ENCODE results near the gene SPTB.

SPTB gene

GRCh38 chr14:64745511-64746091, 134.1 kb downstream of the SPTB start:
- Histone ChIP-seq H3K4me1 (ENCODE audit: insufficient read depth, low read length) (no peaks in the 10 kb centered on the region), H3K27me3 (ENCODE audit: insufficient read depth, low read length, poor library complexity) (no peaks in the 10 kb centered on the region), H3K9me3 (ENCODE audit: insufficient read depth, low read length, severe bottlenecking) (no peaks in the 10 kb centered on the region), H3K36me3 (ENCODE audit: insufficient read depth, low read length) (no peaks in the 10 kb centered on the region), H3K4me3 (ENCODE audit: low read depth in 1 of 2, low read length in 2 of 2) (no peak overlapping the region), H3K4me2 (ENCODE audit: insufficient read depth, low read length) (no peak overlapping the region), H4K20me1 (ENCODE audit: insufficient read depth, low read length) (no peaks in the 10 kb centered on the region), H3K79me2 (ENCODE audit: insufficient read depth, low read length) (no peaks in the 10 kb centered on the region), H3K9ac (ENCODE audit: low read depth, low read length) (no peak overlapping the region), H3K27ac (ENCODE audit: low read length) (no peak overlapping the region), H2AFZ (ENCODE audit: low read depth, low read length) (no peak overlapping the region)
- ATAC-seq (ENCODE audit: insufficient read depth, low read depth): no peak
- DNase-seq: no peak
- no peak for TF ChIP-seq CTCF (IDR thresholded peaks at IDR 0.05; ENCODE audit: borderline replicate concordance, extremely low read depth, low read length, poor library complexity, severe bottlenecking)
- TF ChIP-seq EZH2 (IDR thresholded peaks at IDR 0.05; ENCODE audit: borderline replicate concordance, low read depth, low read length, severe bottlenecking): no peak

GRCh38 chr14:64743061-64743460, 136.6 kb downstream of the SPTB start:
- TF ChIP-seq EZH2 (IDR thresholded peaks at IDR 0.05; ENCODE audit: borderline replicate concordance, low read depth, low read length, severe bottlenecking): no peak
- Histone ChIP-seq H3K36me3 (ENCODE audit: insufficient read depth, low read length) (no peaks in the 10 kb centered on the region), H3K4me2 (ENCODE audit: insufficient read depth, low read length) (no peak overlapping the region), H3K79me2 (ENCODE audit: insufficient read depth, low read length) (no peaks in the 10 kb centered on the region), H3K9me3 (ENCODE audit: insufficient read depth, low read length, severe bottlenecking) (no peaks in the 10 kb centered on the region), H3K4me3 (ENCODE audit: low read depth in 1 of 2, low read length in 2 of 2) (no peak overlapping the region), H3K9ac (ENCODE audit: low read depth, low read length) (no peak overlapping the region), H3K27ac (ENCODE audit: low read length) (no peak overlapping the region), H4K20me1 (ENCODE audit: insufficient read depth, low read length) (no peaks in the 10 kb centered on the region), H3K27me3 (ENCODE audit: insufficient read depth, low read length, poor library complexity) (no peaks in the 10 kb centered on the region), H3K4me1 (ENCODE audit: insufficient read depth, low read length) (no peaks in the 10 kb centered on the region), H2AFZ (ENCODE audit: low read depth, low read length) (no peak overlapping the region)
- no peak for DNase-seq
- ATAC-seq (ENCODE audit: insufficient read depth, low read depth): no peak

- H3K4me1 ChIP-seq (ENCODE audit: insufficient read depth, low read length): no peaks in the 10 kb centered on the region
Observed at GRCh38 chr14:64741961-64742360, 137.7 kb downstream of the SPTB start.

GRCh38 chr14:64741200-64741599, 138.5 kb downstream of the SPTB start:
- H3K27ac ChIP-seq (ENCODE audit: low read length): no peak overlapping the region
- no peaks in the 10 kb centered on the region for H4K20me1 ChIP-seq (ENCODE audit: insufficient read depth, low read length)
- H2AFZ ChIP-seq (ENCODE audit: low read depth, low read length): no peak overlapping the region
- DNase-seq (no peak), ATAC-seq (ENCODE audit: insufficient read depth, low read depth) (no peak)
- TF ChIP-seq EZH2 (IDR thresholded peaks at IDR 0.05; ENCODE audit: borderline replicate concordance, low read depth, low read length, severe bottlenecking) (no peak), CTCF (IDR thresholded peaks at IDR 0.05; ENCODE audit: borderline replicate concordance, extremely low read depth, low read length, poor library complexity, severe bottlenecking) (no peak)
- H3K4me2 ChIP-seq (ENCODE audit: insufficient read depth, low read length): no peak overlapping the region
- no peaks in the 10 kb centered on the region for H3K9me3 ChIP-seq (ENCODE audit: insufficient read depth, low read length, severe bottlenecking)
- no peaks in the 10 kb centered on the region for H3K79me2 ChIP-seq (ENCODE audit: insufficient read depth, low read length)
- no peak overlapping the region for H3K9ac ChIP-seq (ENCODE audit: low read depth, low read length)
- H3K27me3 ChIP-seq (ENCODE audit: insufficient read depth, low read length, poor library complexity): no peaks in the 10 kb centered on the region
- no peak overlapping the region for H3K4me3 ChIP-seq (ENCODE audit: low read depth in 1 of 2, low read length in 2 of 2)
- H3K36me3 ChIP-seq (ENCODE audit: insufficient read depth, low read length): no peaks in the 10 kb centered on the region
- no peaks in the 10 kb centered on the region for H3K4me1 ChIP-seq (ENCODE audit: insufficient read depth, low read length)

More at GRCh38 chr14:64741961-64742360, 137.7 kb downstream of the SPTB start:
- H3K9me3 ChIP-seq (ENCODE audit: insufficient read depth, low read length, severe bottlenecking): no peaks in the 10 kb centered on the region
- no peaks in the 10 kb centered on the region for H3K79me2 ChIP-seq (ENCODE audit: insufficient read depth, low read length)
- H3K4me3 ChIP-seq (ENCODE audit: low read depth in 1 of 2, low read length in 2 of 2): no peak overlapping the region
- ATAC-seq (ENCODE audit: insufficient read depth, low read depth) (no peak), DNase-seq (no peak)
- H3K4me2 ChIP-seq (ENCODE audit: insufficient read depth, low read length): no peak overlapping the region
- no peaks in the 10 kb centered on the region for H3K36me3 ChIP-seq (ENCODE audit: insufficient read depth, low read length)
- no peak overlapping the region for H3K9ac ChIP-seq (ENCODE audit: low read depth, low read length)
- no peaks in the 10 kb centered on the region for H3K27me3 ChIP-seq (ENCODE audit: insufficient read depth, low read length, poor library complexity)
- H3K27ac ChIP-seq (ENCODE audit: low read length): no peak overlapping the region
- no peaks in the 10 kb centered on the region for H4K20me1 ChIP-seq (ENCODE audit: insufficient read depth, low read length)
- TF ChIP-seq CTCF (IDR thresholded peaks at IDR 0.05; ENCODE audit: borderline replicate concordance, extremely low read depth, low read length, poor library complexity, severe bottlenecking) (no peak), EZH2 (IDR thresholded peaks at IDR 0.05; ENCODE audit: borderline replicate concordance, low read depth, low read length, severe bottlenecking) (no peak)
- H2AFZ ChIP-seq (ENCODE audit: low read depth, low read length): no peak overlapping the region

All from DND-41 (cell line).